Astrocyte of the hippocampus (primary cell): ENCODE data around the gene INTS7.
A peak's percentile ranks its signal among the peaks of the same experiment; 100 is the strongest.

Experiments
- DNase-seq: peaks from one replicate; pipeline ENCODE4 v3.0.0; 2011; ENCODE audit warnings: low read depth, low spot score

Gene INTS7

GRCh38 chr1:212035123-212035834, at the start of gene INTS7, which contains the start of gene DTL:
INTS7 (minus strand) TSS chr1:212035557; CDS start chr1:212035437, 120 bp downstream.
DTL (plus strand) TSS chr1:212035748; CDS start chr1:212035891, 143 bp downstream.
- DNase-seq = peak; percentile 100

- DNase-seq = no peak
These were observed 47.5 kb upstream of the INTS7 start for GRCh38 chr1:212082765-212083406.

GRCh38 chr1:212078826-212079225, 43.5 kb upstream of the INTS7 start:
- DNase-seq = no peak

GRCh38 chr1:212077028-212077427, 41.7 kb upstream of the INTS7 start:
- DNase-seq = peak; percentile 3

GRCh38 chr1:212074856-212075255, 39.5 kb upstream of the INTS7 start:
- no peak for DNase-seq

GRCh38 chr1:212074313-212074712, 39.0 kb upstream of the INTS7 start:
- DNase-seq = no peak

- no peak for DNase-seq
These were observed 38.1 kb upstream of the INTS7 start for GRCh38 chr1:212073490-212073889.

GRCh38 chr1:212072047-212072446, 36.7 kb upstream of the INTS7 start:
- DNase-seq = no peak

- DNase-seq = peak; percentile 66
These were observed 35.5 kb upstream of the INTS7 start for GRCh38 chr1:212070720-212071302.

GRCh38 chr1:212067787-212068186, 32.4 kb upstream of the INTS7 start:
- DNase-seq = no peak

GRCh38 chr1:212062832-212063438, 27.6 kb upstream of the INTS7 start:
- peak; percentile 39 for DNase-seq

- no peak for DNase-seq
These were observed 25.5 kb upstream of the INTS7 start for GRCh38 chr1:212060632-212061472.

GRCh38 chr1:212055333-212055732, 20.0 kb upstream of the INTS7 start:
- no peak for DNase-seq

- DNase-seq = no peak
These were observed 18.6 kb upstream of the INTS7 start for GRCh38 chr1:212053993-212054392.

GRCh38 chr1:212045981-212046380, 10.6 kb upstream of the INTS7 start:
- DNase-seq = peak; percentile 16

GRCh38 chr1:212044851-212045250, 9.5 kb upstream of the INTS7 start:
- no peak for DNase-seq

GRCh38 chr1:212042436-212042835, 7.1 kb upstream of the INTS7 start:
- DNase-seq = no peak

GRCh38 chr1:212040629-212041412, 5.5 kb upstream of the INTS7 start:
- no peak for DNase-seq

- no peak for DNase-seq
These were observed 4.3 kb upstream of the INTS7 start for GRCh38 chr1:212039622-212040021.

GRCh38 chr1:212037900-212038299, 2.5 kb upstream of the INTS7 start:
- no peak for DNase-seq
